KBM-7 (cell line): ENCODE measurements around the gene IMP3.
"Not testable (repeated sequence)": the region's sequence is repeated elsewhere in the genome, so short reads cannot be mapped to it uniquely, and the experiment has no call there.

ENCODE experiments used
- DNase-seq: peaks from one replicate; pipeline ENCODE4 v3.0.0-alpha.2; 2015
- in situ Hi-C: fragments of 300-500 bp; cut with MboI; formaldehyde crosslinking; loops from 2 replicates; pipeline ENCODE4 v1.14.3; 2020; ENCODE audit warnings: low sequenced_read_pairs, low pct_unique_long_range_greater_than_20kb, mixed read lengths

IMP3 gene, protein sequence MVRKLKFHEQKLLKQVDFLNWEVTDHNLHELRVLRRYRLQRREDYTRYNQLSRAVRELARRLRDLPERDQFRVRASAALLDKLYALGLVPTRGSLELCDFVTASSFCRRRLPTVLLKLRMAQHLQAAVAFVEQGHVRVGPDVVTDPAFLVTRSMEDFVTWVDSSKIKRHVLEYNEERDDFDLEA

DNA sequence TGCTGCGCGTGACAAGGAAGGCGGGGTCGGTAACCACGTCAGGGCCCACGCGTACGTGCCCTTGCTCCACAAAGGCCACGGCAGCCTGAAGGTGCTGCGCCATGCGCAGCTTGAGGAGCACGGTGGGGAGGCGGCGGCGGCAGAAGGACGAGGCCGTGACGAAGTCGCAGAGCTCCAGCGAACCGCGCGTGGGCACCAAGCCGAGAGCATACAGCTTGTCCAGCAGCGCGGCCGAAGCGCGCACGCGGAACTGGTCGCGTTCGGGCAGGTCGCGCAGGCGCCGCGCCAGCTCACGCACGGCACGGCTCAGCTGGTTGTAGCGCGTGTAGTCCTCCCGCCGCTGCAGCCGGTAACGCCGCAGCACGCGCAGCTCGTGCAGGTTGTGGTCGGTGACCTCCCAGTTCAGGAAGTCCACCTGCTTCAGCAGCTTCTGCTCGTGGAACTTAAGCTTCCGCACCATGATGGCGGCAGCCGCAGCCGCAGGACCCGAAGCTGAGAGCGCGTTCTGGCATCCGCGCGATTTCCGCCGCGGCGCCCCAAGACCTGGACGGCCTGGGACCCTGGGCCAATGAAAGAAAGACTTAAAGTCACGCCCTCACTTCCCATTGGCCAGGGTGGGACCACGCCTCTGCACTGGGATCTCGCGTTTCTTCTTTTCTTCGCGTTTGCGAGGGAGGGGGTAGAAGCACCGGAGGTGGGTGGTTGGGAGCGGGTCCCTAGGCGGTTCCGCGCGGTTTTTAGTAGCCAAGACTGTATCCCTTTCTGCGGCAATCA, at the start of gene IMP3:
TSS of gene IMP3 (minus strand) at position 516 of the 774 bp plus-strand sequence. CDS start at position 460, 56 bp downstream.
- DNase-seq: peak; percentile 100
- in situ Hi-C loops: no loop called here

- DNase-seq, in situ Hi-C loops: not testable (repeated sequence)
Measured at GRCh38 chr15:75689429-75689828, 49.4 kb upstream of the IMP3 start.

- in situ Hi-C loops: no loop called here
- no peak for DNase-seq
Measured at GRCh38 chr15:75688831-75689230, 48.8 kb upstream of the IMP3 start.

DNA sequence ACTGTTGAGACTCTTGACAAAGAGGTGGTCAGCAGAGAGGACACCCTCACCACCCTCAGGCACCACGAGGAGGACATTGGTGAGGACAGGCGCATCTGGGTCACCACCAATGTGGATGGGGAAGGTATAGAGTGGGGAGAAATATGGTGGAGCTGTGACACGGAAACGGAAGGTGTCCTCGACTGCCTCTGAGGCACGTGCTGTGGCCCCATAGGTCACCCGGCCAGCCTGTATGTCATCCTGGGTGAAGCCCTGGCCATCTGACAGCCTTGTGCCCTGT, 48.2 kb upstream of the IMP3 start:
- in situ Hi-C loops: no loop called here
- no peak for DNase-seq

DNA sequence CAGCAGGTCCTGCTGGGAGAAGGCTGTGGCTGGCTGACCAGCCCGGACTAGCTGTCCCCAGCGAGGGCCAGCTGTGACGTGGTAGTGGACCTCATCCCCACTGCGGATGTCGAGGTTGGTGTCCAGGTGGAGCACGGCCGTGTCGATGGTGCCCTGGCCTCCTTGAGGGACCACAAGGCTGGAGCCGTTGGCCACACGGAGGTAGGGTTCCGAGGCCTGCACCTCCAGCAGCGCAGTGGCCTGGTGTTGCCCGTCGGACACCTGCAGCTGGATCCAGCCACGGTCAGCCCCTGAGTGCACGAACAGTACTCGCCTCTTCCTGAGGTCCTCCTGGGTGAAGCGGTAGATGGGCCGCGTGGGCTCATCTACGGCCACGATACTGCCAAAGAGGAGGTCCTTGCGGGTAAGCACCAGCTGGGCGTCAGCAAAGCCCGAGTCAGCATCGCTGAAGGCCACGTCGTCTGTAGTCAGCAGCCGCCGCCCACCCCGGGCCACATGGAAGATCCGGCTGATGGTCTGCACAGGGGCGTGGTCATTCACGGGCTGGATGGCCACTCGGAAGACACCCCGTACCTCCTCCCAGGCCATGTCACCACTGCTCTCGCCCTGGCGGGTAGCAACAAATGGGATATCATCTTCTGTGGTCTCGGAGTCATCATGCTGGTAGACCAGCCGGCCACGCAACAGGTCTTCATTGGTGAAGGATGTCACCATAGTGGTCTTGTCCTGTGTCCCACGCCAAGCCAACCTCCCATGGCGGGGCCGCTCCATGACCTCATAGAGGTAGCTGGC, 47.7 kb upstream of the IMP3 start:
- in situ Hi-C loops: no loop called here
- no peak for DNase-seq

DNA sequence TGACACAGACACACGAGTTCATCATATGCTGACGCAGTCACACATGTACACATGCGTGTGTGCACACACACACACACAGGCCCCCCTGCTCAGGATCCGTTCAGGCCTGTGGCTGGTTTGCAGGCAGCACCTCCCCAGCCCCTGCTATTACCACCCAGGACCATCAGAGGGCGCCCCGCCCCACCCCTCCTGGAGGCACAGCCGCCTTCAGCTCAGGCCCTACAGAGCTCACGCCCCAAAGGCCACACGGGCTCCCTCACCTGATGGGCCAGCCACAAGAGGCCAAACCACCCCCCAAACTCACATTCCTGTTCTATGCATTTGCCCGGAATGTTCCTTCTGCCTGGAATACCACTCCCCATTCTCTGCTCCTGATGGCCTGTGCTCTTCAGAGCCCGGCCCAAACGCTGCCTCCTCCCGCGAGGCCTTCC, 46.2 kb upstream of the IMP3 start:
- in situ Hi-C loops: not testable (repeated sequence)
- peak; percentile 88 for DNase-seq

DNA sequence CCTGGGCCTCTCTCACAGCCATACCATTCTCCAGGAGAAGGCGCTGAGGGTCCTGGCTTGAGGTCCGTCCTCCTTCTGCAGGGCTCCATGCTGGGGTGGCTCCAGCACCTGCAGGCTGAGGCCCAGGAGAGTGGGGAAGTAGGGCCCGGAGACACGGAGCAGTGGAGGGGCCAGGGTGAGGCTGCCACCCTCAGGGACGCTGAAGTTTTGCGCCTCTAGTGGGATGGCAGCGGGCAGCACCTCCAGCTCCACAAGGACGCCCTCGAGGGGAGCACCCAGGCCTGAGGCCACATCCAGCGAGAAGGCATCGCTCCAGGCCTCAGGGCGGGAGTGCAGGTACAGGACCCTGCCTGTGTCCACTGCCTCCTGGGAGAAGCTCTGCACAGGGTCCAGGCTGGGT, 45.2 kb upstream of the IMP3 start:
- in situ Hi-C loops: no loop called here
- DNase-seq: no peak

GRCh38 chr15:75684648-75685047, 44.6 kb upstream of the IMP3 start:
- no peak for DNase-seq
- in situ Hi-C loops: no loop called here

GRCh38 chr15:75683646-75684312, 43.8 kb upstream of the IMP3 start:
- peak; percentile 89 for DNase-seq
- in situ Hi-C loops: not testable (repeated sequence)

DNA sequence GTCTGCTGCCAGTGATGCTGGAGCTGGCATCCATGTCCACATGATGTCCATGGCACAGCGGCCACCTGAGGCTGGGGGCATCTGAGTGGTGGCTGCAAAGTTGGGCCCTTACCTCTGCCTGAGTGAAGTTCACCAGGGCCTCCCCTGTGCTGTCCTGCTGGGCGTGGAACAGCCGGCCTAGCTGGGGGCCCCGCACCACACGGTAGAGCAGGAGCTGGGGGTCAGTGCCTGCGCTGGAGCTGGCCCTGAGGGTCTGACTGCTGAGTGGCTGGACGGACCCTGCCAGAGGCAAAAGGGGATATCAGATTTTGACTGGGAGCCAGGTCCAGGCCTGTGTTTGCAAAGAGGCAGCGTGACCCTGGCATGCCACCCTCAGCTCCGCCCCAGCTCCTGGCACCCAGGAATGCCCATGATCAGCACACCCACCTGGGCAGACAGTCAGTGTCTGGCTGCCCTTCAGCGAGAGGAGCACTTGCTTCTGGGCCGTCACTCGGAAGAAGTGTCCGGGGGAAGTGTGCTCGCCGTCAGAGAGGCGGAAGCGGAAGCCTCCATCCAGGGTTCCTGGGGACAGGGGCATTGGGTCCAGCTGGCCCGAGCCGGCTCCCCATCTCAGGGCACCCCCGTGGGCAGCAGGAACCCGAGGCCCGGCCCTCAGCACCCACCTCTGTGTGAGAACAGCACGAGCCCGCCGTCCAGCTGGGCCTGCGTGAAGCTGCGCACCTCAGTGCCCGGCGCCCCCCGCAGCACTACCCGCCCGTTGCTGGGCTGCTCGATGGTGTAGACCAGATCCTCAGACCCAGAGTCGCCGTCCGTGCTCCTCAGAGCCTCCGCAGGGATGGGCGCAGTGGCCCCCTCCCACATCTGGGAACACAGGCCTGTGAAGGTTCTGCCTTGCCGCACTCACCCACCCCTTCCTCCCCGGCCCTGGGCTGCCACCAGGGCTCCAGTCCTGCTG, 42.4 kb upstream of the IMP3 start:
- in situ Hi-C loops: no loop called here
- DNase-seq: no peak

DNA sequence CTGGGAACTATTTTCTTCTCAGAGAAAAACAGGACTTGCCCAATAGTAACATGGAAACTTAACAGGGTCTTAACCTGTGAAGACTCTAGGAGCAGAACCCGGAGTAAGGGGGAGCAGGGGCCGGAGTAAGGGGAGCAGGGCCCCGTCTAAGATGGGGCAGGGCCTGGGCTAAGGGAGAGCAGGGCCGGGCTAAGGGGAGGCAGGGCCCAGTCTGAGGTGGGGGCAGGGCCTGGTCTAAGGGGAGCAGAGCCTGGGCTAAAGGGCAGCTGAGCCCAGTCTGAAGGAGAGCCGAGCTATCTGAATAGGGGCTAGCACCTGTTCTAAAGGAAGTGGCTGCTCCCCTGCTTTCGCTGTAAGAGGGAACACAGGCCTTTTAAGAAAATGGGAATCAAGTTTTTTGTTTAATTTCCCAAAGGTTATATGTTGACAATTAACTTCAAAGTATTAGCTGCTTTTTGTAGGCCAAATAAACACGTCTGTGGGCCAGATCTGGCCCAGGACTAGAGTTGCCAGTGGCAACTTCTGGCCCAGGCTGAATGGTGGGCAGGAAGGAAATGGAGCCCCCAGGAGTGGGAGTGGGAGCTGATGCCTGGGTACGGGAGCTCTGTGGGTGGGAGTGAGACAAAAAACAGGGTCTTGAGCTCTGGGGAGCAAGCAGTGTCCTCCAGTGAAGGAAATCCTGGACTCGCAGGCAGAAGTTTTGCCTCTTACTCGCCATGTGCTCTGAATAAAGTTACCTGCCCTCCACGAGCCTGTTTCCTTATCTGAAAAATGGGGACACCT, 40.2 kb upstream of the IMP3 start:
- in situ Hi-C loops: no loop called here

GRCh38 chr15:75678324-75678690, 38.3 kb upstream of the IMP3 start:
- in situ Hi-C loops, DNase-seq: not testable (repeated sequence)

More for the DNA sequence above, 40.2 kb upstream of the IMP3 start:
- DNase-seq: no peak

DNA sequence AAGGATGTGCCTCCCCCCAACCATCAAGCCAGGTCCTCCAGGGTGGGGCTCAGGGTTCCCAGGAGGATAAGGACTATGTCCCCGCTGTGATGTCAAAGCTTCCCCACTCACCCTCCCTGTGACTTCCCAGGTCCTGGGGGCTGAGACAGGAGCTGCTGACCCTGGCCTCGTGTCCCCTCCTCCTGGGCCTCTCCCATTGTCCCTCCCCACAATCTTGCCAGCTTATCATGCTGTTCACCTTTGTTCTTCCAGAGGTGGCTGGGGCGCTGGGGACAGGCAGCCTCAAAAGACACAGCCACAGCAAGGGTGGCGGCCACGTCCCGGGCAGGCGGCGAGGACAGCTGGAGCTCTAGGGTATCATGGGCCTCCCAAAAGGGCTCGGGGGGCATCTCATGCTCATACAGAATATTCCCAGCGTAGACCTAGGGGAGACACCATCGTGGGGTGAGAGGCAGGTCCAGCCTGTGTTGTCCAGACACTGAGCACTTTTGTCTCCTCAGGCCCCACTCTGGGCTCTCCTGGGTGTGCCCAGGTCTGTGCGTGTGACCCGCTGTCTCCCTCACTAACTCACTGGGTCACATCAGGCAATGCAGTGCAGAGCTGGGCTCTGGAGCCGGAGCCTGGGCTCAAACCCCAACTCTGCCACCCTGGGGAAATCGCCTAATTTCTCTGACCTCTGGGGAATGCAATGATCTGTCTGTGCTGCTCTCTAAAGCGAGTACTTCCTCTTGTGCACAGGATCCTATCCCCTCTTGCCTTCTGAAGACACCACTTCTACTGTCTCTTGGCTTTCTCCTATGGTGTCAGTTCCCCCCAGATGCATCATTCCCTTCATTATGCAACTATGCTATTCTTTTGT, 37.7 kb upstream of the IMP3 start:
- DNase-seq: no peak
- in situ Hi-C loops: no loop called here

DNA sequence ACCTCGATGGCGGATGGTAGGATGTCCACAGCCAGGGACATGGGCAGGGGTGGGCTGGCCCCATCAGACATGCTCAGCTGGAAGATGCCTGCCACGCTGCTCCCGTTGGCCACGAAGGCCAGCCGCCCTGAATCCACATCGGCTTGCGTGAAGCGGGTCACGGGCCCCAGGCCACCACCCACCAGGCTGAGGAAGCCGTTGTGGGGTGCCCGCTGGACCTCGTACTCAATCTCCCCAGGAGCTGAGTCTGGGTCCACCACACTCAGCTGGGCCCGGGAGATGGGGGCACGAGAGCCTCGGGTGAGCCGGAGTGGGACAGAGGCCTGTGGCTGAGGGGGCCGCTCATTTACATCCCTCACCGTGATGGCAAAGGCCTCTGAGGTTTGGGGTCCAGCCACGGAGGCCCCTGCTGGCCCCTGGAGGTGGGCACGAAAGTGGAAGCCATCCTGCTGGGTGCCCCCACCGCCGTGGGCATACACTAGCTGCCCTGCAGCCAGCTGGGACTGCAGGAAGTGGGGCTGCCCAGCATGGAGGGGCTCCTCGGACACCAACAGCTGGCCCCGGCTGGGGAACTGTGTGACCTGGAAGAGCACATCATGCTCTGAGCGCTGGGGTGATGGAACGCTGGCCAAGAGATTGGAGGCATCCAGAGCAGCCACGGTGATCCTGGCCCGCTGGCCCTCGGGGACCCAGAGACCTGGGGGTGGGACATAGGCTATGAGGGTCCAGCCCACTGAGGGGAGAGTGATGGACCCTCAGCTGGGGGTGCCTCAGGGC, 36.9 kb upstream of the IMP3 start:
- no peak for DNase-seq
- in situ Hi-C loops: no loop called here

- in situ Hi-C loops: no loop called here
- no peak for DNase-seq
Measured at GRCh38 chr15:75675579-75676404, 35.8 kb upstream of the IMP3 start.

- in situ Hi-C loops: loop anchor here (25.0 kb wide), 1 partner anchor 662 kb away; the partner anchor contains the start of gene PPCDC
- no peak for DNase-seq
Measured at GRCh38 chr15:75674366-75674765, 34.3 kb upstream of the IMP3 start.
